Lower lobe of right lung (tissue), 2 donors: ENCODE measurements around the gene HAPLN3. TPM values are rescaled to one million over a fixed set of nuclear protein-coding genes. Genes with fewer than 3 reads are reported as not detected.

Experiments
- ATAC-seq, 2 donors: fragments of 200-7000 bp; cut with Tn5 transposase; one replicate each; pipeline ENCODE4 v1.9.1; 2020 to 2022; ENCODE audit warnings: mild to moderate bottlenecking in 2 of 2, moderate library complexity in 2 of 2
- DNase-seq: peaks from one replicate; pipeline ENCODE4 v3.0.0-alpha.2; 2020
- H3K27ac ChIP-seq: fragments of 200-600 bp; one replicate; pipeline ENCODE4 v1.8.0; 2022
- H3K27me3 ChIP-seq: fragments of 200-600 bp; one replicate; pipeline ENCODE4 v1.8.0; 2022; ENCODE audit warnings: low read depth
- H3K36me3 ChIP-seq: fragments of 200-600 bp; one replicate; pipeline ENCODE4 v1.8.0; 2022; ENCODE audit warnings: mild to moderate bottlenecking
- H3K4me1 ChIP-seq: fragments of 200-600 bp; one replicate; pipeline ENCODE4 v1.8.0; 2022
- H3K4me3 ChIP-seq: fragments of 200-600 bp; one replicate; pipeline ENCODE4 v1.8.0; 2022; ENCODE audit warnings: mild to moderate bottlenecking
- H3K9me3 ChIP-seq: fragments of 200-600 bp; one replicate; pipeline ENCODE4 v1.8.0; 2022
- intact Hi-C: fragments of 100-400 bp; cut with DNase I; formaldehyde crosslinking; loops from one replicate; pipeline ENCODE4 v1.11.0; 2022
- total RNA-seq: library from RNA; stranded (reverse); fragmentation: NEBNext Ultra II Directional; extraction: Animal tissue kit (Norgen Biotek cat#: 25700); gene quantifications from one replicate; pipeline ENCODE4 v1.2.1, GENCODE V29; 2021
- TF ChIP-seq, protein P1 (sequence below): fragments of 200-600 bp; IDR thresholded peaks from one replicate; pipeline ENCODE4 v1.8.0; 2022; ENCODE audit warnings: antibody characterized with exemption, mild to moderate bottlenecking
- donor health status: DM: no; HTN: yes; CAD: no; lungs with severe emphysema.

HAPLN3 gene
- total RNA-seq, 1 donor from 2014 or later = 2.7 TPM

DNA sequence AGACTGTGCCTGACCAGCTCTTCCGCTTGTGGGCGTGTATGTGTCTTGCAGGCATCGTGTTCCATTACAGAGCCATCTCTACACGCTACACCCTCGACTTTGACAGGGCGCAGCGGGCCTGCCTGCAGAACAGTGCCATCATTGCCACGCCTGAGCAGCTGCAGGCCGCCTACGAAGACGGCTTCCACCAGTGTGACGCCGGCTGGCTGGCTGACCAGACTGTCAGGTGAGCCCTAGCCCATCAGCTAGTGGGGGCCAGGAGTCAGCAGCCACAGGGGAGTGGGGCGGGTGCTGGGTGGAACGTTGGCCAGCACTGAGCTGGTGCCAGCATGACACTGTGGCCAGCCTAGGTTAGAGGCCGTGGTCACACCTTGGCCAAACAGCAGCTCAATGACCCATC is 55.4 kb downstream of the HAPLN3 start:
- peaks cover 10% of the 10 kb centered on the region for H3K27me3 ChIP-seq
- H3K4me3 ChIP-seq = no peak overlapping the region
- ATAC-seq (no peak), DNase-seq (no peak)
- no peak overlapping the region for H3K27ac ChIP-seq
- H3K4me1 ChIP-seq = no peaks in the 10 kb centered on the region
- intact Hi-C loops = no loop called here
- TF ChIP-seq, protein P1, sequence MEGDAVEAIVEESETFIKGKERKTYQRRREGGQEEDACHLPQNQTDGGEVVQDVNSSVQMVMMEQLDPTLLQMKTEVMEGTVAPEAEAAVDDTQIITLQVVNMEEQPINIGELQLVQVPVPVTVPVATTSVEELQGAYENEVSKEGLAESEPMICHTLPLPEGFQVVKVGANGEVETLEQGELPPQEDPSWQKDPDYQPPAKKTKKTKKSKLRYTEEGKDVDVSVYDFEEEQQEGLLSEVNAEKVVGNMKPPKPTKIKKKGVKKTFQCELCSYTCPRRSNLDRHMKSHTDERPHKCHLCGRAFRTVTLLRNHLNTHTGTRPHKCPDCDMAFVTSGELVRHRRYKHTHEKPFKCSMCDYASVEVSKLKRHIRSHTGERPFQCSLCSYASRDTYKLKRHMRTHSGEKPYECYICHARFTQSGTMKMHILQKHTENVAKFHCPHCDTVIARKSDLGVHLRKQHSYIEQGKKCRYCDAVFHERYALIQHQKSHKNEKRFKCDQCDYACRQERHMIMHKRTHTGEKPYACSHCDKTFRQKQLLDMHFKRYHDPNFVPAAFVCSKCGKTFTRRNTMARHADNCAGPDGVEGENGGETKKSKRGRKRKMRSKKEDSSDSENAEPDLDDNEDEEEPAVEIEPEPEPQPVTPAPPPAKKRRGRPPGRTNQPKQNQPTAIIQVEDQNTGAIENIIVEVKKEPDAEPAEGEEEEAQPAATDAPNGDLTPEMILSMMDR = no peak
- no peaks in the 10 kb centered on the region for H3K9me3 ChIP-seq
- H3K36me3 ChIP-seq = no peaks in the 10 kb centered on the region

DNA sequence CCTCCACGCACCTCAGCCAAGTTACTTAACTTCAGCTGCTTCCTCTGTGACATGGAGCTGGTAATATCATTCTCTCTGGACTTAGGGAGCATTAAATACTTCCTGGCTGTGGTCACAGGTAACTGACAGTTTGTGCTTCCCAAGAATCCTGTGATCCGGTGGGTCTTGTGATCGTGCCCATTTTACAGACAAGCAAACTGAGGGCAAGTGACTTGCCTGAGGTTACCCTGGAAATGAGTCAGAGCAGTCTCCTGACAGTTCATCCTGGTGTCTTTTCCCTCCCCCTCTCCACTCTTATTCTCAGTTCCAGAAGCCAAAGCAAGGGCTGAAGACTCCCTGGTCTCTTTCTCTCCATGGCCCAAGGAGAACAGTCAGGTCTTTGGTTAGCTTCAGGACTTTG is 56.2 kb downstream of the HAPLN3 start:
- H3K9me3 ChIP-seq = no peaks in the 10 kb centered on the region
- intact Hi-C loops = no loop called here
- no peak for DNase-seq
- H3K36me3 ChIP-seq = no peaks in the 10 kb centered on the region
- no peaks in the 10 kb centered on the region for H3K4me1 ChIP-seq
- no peak overlapping the region for H3K27ac ChIP-seq
- H3K27me3 ChIP-seq = peaks cover 10% of the 10 kb centered on the region
- no peak overlapping the region for H3K4me3 ChIP-seq
- TF ChIP-seq, protein P1 = no peak
- no peak for ATAC-seq

DNA sequence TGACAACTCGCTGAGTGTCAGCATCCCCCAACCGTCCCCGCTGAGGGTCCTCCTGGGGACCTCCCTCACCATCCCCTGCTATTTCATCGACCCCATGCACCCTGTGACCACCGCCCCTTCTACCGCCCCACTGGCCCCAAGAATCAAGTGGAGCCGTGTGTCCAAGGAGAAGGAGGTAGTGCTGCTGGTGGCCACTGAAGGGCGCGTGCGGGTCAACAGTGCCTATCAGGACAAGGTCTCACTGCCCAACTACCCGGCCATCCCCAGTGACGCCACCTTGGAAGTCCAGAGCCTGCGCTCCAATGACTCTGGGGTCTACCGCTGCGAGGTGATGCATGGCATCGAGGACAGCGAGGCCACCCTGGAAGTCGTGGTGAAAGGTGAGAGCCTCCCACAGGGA is 56.7 kb downstream of the HAPLN3 start:
- peaks cover 10% of the 10 kb centered on the region for H3K27me3 ChIP-seq
- ATAC-seq (no peak), DNase-seq (no peak)
- TF ChIP-seq, protein P1 = no peak
- intact Hi-C loops = no loop called here
- no peak overlapping the region for H3K27ac ChIP-seq
- no peaks in the 10 kb centered on the region for H3K4me1 ChIP-seq
- no peak overlapping the region for H3K4me3 ChIP-seq
- H3K9me3 ChIP-seq = no peaks in the 10 kb centered on the region
- H3K36me3 ChIP-seq = no peaks in the 10 kb centered on the region

DNA sequence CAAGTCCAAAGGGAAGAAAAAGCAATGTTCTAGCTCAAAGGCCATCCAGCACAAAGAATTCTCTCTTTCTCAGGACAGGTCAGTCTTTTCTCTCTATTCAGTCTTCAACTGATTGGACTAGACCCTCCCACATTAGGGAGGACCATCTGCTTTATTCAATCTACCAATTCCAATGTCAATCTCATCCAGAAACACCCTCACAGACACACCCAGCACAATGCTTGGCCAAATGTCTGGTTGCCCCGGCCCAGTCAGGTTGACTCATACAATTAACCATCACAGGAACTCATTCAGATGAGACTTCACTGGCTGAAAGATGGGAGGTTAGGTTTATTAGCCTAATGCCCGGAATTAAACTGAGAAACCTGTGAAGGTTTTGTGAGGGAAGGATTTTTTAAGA is 59.7 kb downstream of the HAPLN3 start:
- no peak overlapping the region for H3K27ac ChIP-seq
- no peaks in the 10 kb centered on the region for H3K9me3 ChIP-seq
- TF ChIP-seq, protein P1 = no peak
- H3K4me3 ChIP-seq = no peak overlapping the region
- intact Hi-C loops = no loop called here
- ATAC-seq (no peak), DNase-seq (no peak)
- peaks cover 6% of the 10 kb centered on the region for H3K27me3 ChIP-seq
- H3K36me3 ChIP-seq = no peaks in the 10 kb centered on the region
- H3K4me1 ChIP-seq = no peaks in the 10 kb centered on the region

DNA sequence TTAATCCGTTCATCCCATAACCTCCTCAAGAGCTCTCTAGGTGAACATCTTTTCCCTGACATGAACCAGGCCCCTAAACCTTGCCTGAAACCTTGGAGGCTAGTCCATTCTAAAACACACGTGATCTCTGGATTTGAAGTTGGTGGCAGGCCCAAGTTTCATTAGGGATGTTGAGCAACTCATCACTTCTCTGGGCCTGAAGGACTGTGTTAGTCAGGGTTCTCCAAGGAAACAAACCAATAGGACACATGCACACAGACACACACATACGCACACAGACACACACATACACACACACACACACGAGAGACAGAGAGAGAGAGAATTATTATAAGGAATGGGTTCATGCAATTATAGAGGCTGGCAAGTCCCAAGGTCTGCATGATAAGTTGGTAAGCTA is 60.2 kb downstream of the HAPLN3 start:
- Histone ChIP-seq H3K27me3 (peaks cover 6% of the 10 kb centered on the region), H3K4me1 (no peaks in the 10 kb centered on the region), H3K27ac (no peak overlapping the region), H3K9me3 (no peaks in the 10 kb centered on the region), H3K4me3 (no peak overlapping the region), H3K36me3 (no peaks in the 10 kb centered on the region)
- ATAC-seq (no peak), DNase-seq (no peak)
- intact Hi-C loops = no loop called here
- TF ChIP-seq, protein P1 = no peak
